ENCODE measurements around the gene RXFP2. TPM values are rescaled to one million over a fixed set of nuclear protein-coding genes. Genes with fewer than 3 reads are reported as not detected.

RXFP2 gene
- total and polyA plus RNA-seq, 2 of the 8 experiments (the other 6 are each of a cell fraction or from before 2014, with no cell fraction given): not detected

DNA sequence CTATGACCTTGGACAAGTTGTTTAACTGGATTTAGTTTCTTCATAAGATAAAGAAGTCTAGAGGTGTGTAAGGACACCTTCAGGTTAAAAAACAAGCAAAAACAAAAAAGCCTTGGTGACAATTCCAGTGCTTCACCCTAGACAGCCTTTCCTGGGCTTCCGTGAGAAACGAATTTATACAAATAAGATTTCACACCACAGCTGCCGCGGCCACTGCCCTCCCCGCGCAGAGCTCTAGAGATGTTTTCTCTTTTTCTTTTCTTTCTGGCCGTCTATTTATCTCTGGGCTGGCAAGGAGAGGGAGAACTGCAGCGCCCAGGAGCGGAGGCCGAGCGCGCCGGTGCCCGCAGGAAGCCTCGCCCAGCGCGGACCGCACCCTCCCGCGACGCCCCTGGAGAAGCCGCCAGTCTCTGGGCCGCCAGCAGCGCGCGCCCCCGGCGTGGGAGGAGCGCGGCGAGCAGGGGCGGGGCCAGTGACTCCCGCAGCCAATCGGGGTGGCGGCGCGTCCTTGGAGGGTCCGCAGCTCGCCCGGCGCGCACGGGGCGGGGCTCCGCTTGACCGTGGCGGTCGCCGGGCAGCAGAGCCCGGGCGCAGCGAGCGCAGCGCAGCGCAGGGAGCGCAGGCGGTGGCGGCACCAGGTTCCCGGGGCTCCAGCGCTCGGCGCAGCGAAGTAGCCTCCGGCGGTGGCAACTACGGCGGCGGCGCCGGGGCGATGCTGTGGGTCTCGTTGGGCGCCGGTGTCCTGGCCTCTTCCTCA lies 107.0 kb downstream of the RXFP2 start (continued):
- TF ChIP-seq, protein P1, sequence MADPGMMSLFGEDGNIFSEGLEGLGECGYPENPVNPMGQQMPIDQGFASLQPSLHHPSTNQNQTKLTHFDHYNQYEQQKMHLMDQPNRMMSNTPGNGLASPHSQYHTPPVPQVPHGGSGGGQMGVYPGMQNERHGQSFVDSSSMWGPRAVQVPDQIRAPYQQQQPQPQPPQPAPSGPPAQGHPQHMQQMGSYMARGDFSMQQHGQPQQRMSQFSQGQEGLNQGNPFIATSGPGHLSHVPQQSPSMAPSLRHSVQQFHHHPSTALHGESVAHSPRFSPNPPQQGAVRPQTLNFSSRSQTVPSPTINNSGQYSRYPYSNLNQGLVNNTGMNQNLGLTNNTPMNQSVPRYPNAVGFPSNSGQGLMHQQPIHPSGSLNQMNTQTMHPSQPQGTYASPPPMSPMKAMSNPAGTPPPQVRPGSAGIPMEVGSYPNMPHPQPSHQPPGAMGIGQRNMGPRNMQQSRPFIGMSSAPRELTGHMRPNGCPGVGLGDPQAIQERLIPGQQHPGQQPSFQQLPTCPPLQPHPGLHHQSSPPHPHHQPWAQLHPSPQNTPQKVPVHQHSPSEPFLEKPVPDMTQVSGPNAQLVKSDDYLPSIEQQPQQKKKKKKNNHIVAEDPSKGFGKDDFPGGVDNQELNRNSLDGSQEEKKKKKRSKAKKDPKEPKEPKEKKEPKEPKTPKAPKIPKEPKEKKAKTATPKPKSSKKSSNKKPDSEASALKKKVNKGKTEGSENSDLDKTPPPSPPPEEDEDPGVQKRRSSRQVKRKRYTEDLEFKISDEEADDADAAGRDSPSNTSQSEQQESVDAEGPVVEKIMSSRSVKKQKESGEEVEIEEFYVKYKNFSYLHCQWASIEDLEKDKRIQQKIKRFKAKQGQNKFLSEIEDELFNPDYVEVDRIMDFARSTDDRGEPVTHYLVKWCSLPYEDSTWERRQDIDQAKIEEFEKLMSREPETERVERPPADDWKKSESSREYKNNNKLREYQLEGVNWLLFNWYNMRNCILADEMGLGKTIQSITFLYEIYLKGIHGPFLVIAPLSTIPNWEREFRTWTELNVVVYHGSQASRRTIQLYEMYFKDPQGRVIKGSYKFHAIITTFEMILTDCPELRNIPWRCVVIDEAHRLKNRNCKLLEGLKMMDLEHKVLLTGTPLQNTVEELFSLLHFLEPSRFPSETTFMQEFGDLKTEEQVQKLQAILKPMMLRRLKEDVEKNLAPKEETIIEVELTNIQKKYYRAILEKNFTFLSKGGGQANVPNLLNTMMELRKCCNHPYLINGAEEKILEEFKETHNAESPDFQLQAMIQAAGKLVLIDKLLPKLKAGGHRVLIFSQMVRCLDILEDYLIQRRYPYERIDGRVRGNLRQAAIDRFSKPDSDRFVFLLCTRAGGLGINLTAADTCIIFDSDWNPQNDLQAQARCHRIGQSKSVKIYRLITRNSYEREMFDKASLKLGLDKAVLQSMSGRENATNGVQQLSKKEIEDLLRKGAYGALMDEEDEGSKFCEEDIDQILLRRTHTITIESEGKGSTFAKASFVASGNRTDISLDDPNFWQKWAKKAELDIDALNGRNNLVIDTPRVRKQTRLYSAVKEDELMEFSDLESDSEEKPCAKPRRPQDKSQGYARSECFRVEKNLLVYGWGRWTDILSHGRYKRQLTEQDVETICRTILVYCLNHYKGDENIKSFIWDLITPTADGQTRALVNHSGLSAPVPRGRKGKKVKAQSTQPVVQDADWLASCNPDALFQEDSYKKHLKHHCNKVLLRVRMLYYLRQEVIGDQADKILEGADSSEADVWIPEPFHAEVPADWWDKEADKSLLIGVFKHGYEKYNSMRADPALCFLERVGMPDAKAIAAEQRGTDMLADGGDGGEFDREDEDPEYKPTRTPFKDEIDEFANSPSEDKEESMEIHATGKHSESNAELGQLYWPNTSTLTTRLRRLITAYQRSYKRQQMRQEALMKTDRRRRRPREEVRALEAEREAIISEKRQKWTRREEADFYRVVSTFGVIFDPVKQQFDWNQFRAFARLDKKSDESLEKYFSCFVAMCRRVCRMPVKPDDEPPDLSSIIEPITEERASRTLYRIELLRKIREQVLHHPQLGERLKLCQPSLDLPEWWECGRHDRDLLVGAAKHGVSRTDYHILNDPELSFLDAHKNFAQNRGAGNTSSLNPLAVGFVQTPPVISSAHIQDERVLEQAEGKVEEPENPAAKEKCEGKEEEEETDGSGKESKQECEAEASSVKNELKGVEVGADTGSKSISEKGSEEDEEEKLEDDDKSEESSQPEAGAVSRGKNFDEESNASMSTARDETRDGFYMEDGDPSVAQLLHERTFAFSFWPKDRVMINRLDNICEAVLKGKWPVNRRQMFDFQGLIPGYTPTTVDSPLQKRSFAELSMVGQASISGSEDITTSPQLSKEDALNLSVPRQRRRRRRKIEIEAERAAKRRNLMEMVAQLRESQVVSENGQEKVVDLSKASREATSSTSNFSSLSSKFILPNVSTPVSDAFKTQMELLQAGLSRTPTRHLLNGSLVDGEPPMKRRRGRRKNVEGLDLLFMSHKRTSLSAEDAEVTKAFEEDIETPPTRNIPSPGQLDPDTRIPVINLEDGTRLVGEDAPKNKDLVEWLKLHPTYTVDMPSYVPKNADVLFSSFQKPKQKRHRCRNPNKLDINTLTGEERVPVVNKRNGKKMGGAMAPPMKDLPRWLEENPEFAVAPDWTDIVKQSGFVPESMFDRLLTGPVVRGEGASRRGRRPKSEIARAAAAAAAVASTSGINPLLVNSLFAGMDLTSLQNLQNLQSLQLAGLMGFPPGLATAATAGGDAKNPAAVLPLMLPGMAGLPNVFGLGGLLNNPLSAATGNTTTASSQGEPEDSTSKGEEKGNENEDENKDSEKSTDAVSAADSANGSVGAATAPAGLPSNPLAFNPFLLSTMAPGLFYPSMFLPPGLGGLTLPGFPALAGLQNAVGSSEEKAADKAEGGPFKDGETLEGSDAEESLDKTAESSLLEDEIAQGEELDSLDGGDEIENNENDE (IDR thresholded peaks at IDR 0.05; ENCODE audit: insufficient replicate concordance, low read length): no peak
- TF ChIP-seq GABPA (IDR thresholded peaks at IDR 0.05; ENCODE audit: borderline replicate concordance, insufficient read depth, low read length) (no peak), SUZ12 (IDR thresholded peaks at IDR 0.05; ENCODE audit: low read length) (no peak), BCL11A (IDR thresholded peaks at IDR 0.05; ENCODE audit: low read depth in 2 of 2, low read length in 2 of 2) (no peak), RAD21 (IDR thresholded peaks at IDR 0.05 in 1 of 2, conservative IDR thresholded peaks at IDR 0.05 in 1 of 2; ENCODE audit: low read depth in 2 of 2, low read length in 2 of 2) (no peak), EGR1 (IDR thresholded peaks at IDR 0.05; ENCODE audit: borderline replicate concordance, low read depth, low read length) (peak; percentile 40; the same call in 1 of the 2 replicates), SP1 (IDR thresholded peaks at IDR 0.05; ENCODE audit: low read depth, low read length) (no peak), EZH2 (IDR thresholded peaks at IDR 0.05; ENCODE audit: low read depth, low read length, severe bottlenecking) (no peak), SP2 (IDR thresholded peaks at IDR 0.05; ENCODE audit: low read length) (no peak)
